ENCODE data around the gene ROR1.

DNA sequence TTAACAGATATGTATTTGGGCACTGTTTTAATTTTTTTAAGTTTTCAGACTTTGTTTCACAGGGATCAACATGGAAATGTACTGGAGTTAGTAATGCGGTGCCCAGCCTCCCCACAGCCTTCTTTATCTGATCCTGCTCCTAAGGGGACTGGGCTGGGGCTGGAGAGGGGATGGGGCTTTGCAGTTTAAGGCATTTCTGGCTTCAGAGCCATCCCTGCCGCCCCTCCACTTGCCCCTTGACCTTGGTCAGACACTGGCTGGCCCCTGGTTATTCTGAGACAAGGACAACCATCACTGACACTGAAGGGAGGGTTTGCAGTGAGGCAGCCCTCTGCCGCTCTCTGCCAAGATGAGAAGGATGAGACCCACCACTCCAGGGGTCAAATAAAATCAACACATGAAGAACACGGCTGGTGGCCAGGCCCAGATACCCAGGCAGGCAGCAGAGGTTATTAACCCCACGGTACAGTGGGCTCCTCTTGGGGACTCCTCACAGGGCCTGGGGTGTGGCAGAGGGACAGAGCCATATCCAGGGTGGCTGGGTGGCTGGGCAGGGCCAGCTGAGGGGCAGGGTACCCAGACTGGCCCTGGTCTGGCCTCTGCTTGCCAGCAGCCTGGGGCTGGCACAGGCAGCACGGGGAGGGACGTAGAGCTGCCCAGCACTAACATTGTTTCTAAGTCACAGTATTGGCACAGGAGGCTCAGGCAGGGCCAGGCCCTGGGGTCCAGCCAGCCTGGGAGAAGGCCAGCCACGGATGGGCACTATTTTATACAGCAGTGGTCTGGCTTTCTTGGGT, 422.5 kb downstream of the ROR1 start:
- no peak for TF ChIP-seq CTCF (IDR thresholded peaks at IDR 0.05)
- no peak for TF ChIP-seq POLR2A (IDR thresholded peaks at IDR 0.05)

All from uterus (tissue), 2 donors.